H1 (cell line): Measurements from ENCODE around the gene DYNC2I2.
"Not testable (repeated sequence)": the region's sequence is repeated elsewhere in the genome, so short reads cannot be mapped to it uniquely, and the experiment has no call there.

Experiments used
- CEBPB ChIP-seq: IDR thresholded peaks from 2 replicates; pipeline ENCODE4 v1.6.1; 2012; ENCODE audit warnings: low read depth, low read length
- CTCF ChIP-seq, 3 experiments: IDR thresholded peaks; 1 replicate in 2 of 3; 2 replicates in 1 of 3; pipeline versions ENCODE4 v1.5.1 to v1.6.1; 2011; ENCODE audit warnings: low read length in 3 of 3, mild to moderate bottlenecking in 3 of 3, inconsistent platforms in 2 of 3, low read depth in 1 of 3, moderate library complexity in 1 of 3; ENCODE audit not compliant: insufficient read depth in 1 of 3; ENCODE audit errors: control extremely low read depth in 1 of 3
- GTF2F1 ChIP-seq: IDR thresholded peaks from 2 replicates; pipeline ENCODE4 v1.6.1; 2012; ENCODE audit warnings: low read depth, low read length, improper control_type of control experiment, borderline replicate concordance
- MAX ChIP-seq: IDR thresholded peaks from 2 replicates; pipeline ENCODE4 v1.6.1; 2012; ENCODE audit warnings: inconsistent platforms
- POU5F1 ChIP-seq: IDR thresholded peaks from 2 replicates; pipeline ENCODE4 v1.6.1; 2011; ENCODE audit warnings: low read depth, mild to moderate bottlenecking, low read length, moderate library complexity
- TAF1 ChIP-seq: IDR thresholded peaks from 2 replicates; pipeline ENCODE4 v1.6.1; 2011; ENCODE audit warnings: mild to moderate bottlenecking, low read depth, low read length
- TEAD4 ChIP-seq: IDR thresholded peaks from 2 replicates; pipeline ENCODE4 v1.6.1; 2012; ENCODE audit warnings: low read depth, low read length, inconsistent platforms, mixed read lengths

- not testable (repeated sequence) for TF ChIP-seq TAF1; POU5F1; CTCF (IDR thresholded peaks at IDR 0.05; ENCODE audit: control extremely low read depth in 1 of 3, insufficient read depth in 1 of 3, low read depth in 1 of 3, low read length in 3 of 3); MAX; TEAD4; CEBPB; GTF2F1
These were observed 9.9 kb upstream of the DYNC2I2 start for GRCh38 chr9:128666481-128666941.
